HEK293 (cell line): Measurements from ENCODE around the gene VPS26B.

Source experiments
- TF ChIP-seq, protein P1 (sequence below): fragments of 450-650 bp; formaldehyde crosslinking; IDR thresholded peaks from 2 replicates; pipeline ENCODE4 v1.5.1; 2016; ENCODE audit warnings: missing biosample characterization, missing genetic modification characterization
- TF ChIP-seq, protein P2 (sequence below): fragments of 450-650 bp; formaldehyde crosslinking; IDR thresholded peaks from 2 replicates; pipeline ENCODE4 v1.5.1; 2017; ENCODE audit warnings: missing biosample characterization, missing genetic modification characterization

DNA sequence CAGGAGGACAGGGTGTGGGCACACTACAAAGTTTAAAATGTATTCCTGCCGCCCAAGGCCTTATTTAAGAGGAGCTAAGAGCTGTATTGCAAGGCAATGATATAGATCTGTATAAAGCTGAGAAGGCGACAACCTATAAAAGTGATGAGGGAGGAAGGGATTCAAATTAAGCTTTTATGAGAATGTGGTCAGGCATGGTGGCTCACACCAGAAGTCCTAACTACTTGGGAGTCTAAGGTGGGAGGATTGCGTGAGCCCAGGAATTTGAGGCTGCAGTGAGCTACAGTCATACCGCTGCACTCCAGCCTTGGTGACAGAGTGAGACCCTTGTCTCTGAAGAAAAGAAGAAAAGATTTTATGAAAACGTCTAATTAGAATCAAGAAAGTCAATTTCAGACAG is 42.0 kb downstream of the VPS26B start:
- TF ChIP-seq, protein P1, sequence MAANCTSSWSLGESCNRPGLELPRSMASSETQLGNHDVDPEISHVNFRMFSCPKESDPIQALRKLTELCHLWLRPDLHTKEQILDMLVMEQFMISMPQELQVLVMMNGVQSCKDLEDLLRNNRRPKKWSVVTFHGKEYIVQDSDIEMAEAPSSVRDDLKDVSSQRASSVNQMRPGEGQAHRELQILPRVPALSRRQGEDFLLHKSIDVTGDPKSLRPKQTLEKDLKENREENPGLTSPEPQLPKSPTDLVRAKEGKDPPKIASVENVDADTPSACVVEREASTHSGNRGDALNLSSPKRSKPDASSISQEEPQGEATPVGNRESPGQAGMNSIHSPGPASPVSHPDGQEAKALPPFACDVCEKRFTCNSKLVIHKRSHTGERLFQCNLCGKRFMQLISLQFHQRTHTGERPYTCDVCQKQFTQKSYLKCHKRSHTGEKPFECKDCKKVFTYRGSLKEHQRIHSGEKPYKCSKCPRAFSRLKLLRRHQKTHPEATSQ, result no peak
- TF ChIP-seq, protein P2, sequence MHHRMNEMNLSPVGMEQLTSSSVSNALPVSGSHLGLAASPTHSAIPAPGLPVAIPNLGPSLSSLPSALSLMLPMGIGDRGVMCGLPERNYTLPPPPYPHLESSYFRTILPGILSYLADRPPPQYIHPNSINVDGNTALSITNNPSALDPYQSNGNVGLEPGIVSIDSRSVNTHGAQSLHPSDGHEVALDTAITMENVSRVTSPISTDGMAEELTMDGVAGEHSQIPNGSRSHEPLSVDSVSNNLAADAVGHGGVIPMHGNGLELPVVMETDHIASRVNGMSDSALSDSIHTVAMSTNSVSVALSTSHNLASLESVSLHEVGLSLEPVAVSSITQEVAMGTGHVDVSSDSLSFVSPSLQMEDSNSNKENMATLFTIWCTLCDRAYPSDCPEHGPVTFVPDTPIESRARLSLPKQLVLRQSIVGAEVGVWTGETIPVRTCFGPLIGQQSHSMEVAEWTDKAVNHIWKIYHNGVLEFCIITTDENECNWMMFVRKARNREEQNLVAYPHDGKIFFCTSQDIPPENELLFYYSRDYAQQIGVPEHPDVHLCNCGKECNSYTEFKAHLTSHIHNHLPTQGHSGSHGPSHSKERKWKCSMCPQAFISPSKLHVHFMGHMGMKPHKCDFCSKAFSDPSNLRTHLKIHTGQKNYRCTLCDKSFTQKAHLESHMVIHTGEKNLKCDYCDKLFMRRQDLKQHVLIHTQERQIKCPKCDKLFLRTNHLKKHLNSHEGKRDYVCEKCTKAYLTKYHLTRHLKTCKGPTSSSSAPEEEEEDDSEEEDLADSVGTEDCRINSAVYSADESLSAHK (tag by site-specific recombination), result no peak
